NCI-H510A (cell line): ENCODE data around the gene MDK.

Source experiments
- DNase-seq: peaks from one replicate; lab custom pipeline; 2025; lab: John Stamatoyannopoulos, UW

Gene MDK

GRCh38 chr11:46404476-46405017, 23.1 kb downstream of the MDK start:
- no peak for DNase-seq

DNA sequence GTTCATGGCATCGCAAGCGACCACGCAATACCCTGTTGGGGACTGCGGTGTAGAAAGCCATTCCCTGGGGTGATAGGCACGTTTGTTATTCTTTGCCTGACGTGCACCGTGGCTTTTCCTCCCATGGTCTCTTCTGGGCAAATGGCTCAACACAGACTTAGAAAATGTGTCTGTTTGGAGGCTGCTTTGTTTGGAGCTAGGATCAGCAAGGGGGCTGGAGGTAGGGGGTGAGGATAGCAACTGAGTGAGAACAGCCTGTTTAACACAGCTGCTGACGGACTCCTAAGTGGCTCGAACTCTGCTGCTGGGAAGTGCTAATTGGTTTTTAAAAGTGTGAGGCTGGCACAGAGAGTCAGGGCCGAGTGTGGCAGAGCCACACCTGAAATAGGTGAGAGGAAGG, 26.2 kb downstream of the MDK start:
- no peak for DNase-seq

GRCh38 chr11:46408407-46408986, 27.0 kb downstream of the MDK start:
- no peak for DNase-seq

DNA sequence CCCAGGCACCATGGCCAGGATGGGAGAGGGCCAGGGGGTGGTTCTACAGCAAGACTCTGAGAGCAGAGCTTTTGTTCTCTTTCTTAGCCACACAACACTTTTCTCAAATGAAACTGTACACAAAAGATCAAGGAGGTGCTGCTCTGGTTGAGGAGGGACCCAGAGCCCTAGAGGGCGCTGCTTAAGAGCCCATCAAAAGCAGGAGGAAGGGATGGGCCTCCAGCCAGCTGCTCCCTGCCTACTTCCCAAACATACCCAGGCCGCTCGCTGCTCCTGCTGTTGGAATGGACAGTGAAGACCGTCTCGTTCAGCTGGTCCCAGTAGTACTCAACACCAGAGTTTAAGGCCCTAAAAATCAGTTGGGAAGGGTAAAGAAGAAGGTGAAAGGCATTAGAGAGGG, 28.6 kb downstream of the MDK start:
- no peak for DNase-seq

GRCh38 chr11:46413760-46414465, 32.4 kb downstream of the MDK start:
- DNase-seq, result no peak

- no peak for DNase-seq
Measured at GRCh38 chr11:46414466-46414796, 33.0 kb downstream of the MDK start.

DNA sequence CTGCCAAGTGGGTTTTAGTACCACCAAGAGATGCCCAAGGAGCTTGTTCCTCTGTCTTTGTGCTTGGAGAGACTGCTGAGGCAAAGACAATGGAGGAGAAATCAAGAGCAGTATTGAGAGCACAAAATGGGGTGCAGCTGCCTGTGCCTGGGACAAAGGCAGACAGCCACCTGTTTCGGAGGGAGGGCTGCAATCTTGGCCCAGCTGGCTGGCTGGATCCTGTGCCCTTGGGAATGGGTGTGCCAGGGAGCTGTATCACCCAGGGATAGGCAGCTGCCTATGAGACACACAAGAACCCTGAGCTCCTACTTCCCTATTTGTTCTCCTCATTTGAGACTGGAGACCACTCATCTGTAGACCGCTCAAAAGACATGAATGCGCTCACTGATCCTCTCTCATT, 33.4 kb downstream of the MDK start:
- DNase-seq, result no peak

GRCh38 chr11:46417711-46418110, 36.2 kb downstream of the MDK start:
- no peak for DNase-seq

DNA sequence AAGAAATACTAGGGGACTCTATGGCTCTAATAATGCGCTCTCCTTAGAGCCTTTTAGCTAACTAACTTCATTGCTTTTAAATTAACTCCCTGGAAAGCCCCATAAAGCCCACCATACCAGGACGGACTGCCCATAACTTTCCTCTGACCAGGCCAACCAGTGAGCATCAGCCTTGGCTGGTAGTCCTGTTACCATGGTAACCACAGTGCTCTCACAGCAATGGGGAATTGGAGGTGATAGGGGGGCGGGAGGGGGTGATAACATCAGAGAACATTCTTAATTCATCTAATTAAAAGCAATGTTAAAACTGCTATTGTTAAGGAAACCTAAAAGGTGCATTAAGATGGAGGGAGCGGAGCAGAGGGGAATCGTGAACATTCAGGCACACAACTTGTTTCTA, 37.3 kb downstream of the MDK start:
- no peak for DNase-seq

GRCh38 chr11:46420513-46420912, 39.0 kb downstream of the MDK start:
- DNase-seq, result no peak

DNA sequence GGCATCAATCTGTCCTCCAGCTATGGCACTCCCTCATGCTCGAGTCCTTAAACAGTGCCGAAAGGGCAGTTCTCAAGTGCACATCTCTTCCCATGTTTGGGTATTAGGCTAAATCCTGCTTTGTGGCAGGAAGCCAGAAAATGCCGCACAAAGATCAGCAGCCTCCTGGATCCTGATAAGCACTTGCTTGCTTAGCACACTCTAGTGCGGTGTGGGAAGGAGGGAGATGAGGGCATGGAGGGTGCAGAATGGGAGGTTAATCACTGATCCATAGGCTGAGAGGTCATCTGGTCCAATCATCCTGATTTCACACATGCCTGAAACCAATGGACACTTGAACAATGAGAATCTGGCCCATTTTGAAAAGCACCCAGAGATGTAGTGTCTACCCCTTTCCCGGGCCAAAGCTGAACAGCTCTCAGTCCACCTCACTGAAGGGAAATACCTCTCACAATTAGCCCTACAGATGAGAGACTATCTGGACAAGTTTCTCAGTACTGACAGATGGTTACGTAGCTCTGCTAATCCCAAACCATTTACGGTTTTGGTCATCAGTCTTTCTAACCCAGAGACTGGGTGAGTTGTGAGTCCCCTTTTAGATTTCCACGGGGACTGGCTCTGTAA, 39.9 kb downstream of the MDK start:
- no peak for DNase-seq

DNA sequence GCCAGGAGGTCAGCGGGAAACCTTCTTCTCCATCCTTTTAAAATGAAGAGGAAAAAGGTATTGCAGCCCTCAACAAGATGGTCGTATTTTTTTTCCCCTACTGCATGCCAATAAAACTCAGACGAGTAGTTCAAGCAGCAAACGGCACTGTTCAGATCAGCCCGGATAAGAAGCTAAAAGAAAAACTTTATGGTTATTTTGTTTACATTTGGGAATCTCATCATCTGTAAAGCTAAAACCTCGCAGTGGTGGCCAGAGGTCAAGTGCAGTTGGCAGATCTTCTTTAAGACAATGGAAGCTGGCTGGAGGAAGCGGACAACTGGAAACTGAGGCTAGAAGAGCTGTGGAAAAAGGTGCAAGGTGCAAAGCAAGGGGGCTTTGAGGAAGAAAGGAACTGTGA, 41.1 kb downstream of the MDK start:
- no peak for DNase-seq

- DNase-seq, result no peak
Measured at GRCh38 chr11:46426233-46426991, 44.9 kb downstream of the MDK start.

DNA sequence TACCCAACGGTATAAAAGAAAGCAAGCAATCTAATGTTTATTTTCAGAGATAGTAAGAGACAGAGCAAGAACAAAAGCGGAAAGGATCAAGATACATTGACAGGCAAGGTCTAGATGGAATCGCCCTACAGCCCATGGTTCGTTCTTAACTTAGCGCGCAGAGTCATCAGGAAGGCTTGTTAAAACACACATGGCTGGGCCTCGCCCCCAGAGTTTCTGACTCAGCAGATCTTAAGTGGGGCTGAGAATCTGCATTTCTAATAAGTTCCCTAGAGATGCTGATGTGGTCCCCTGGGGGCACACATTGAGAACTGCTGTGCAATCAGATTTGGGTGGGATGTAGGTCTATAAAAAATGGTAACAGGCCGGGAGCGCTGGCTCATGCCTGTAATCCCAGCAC, 45.9 kb downstream of the MDK start:
- DNase-seq, result no peak

DNA sequence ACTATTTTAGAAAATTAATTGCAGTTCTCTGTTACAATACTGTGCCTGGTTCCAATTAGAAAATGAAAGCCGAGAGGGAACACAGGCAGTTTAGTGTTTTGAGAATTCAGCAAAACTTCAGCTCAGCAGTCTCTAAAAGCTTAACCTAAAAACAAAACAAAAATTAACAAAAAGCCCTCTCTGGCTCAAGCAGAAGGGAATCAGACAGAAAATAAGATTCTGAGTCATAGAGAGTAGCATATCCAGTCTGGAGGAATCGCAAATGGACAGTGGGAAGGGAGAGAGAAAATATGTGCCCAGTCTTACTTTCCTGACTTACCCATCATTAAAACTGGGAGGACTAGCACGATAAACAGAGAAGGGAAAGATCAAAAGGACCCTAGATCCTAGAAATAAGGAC, 48.2 kb downstream of the MDK start:
- no peak for DNase-seq

- no peak for DNase-seq
Measured at GRCh38 chr11:46431211-46431610, 49.7 kb downstream of the MDK start.
